AG20443 (cell line): ENCODE results near the gene GDPGP1.
"Not testable (repeated sequence)": the region's sequence is repeated elsewhere in the genome, so short reads cannot be mapped to it uniquely, and the experiment has no call there.

Experiments used
- DNase-seq: peaks from one replicate; pipeline ENCODE4 v3.0.0; 2012; ENCODE audit warnings: low spot score, mixed read lengths

GDPGP1 gene

DNA sequence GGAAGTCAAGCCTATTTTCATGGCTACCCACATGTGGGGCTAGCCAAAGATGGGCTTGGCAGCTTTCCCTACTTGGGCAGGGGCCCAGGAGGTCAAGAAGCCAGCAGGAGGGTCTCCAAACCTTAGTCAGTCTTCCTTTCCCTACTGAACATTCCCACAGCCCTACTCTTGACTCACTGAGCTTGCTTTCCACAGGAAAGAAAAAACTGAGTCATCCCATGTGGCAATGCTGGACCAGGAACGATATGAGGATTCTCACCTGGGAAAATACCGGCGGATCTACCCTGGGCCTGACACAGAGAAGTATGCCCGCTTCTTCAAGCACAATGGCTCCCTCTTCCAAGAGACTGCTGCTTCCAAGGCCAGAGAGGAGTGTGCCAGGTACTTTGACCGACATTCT lies 27.8 kb downstream of the GDPGP1 start:
- DNase-seq, result no peak

DNA sequence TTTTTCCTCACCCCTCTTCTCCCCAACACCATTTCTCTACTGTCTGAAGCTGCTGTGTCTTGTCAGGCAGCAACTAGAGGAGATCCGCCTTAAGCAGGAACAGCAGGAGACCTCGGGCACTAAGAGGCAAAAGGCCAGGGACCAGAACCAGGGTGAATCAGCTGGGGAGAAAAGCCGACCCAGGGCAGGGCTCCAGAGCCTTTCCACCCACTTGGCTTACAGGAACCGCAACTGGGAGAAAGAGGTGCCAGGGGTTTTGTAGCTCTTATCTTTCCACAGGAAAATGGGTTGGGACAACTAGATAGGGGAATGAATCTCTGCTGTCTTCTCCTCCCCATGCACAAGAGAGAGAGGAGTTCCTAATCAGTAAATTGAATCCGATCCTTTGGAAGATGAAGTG lies 28.4 kb downstream of the GDPGP1 start:
- no peak for DNase-seq

DNA sequence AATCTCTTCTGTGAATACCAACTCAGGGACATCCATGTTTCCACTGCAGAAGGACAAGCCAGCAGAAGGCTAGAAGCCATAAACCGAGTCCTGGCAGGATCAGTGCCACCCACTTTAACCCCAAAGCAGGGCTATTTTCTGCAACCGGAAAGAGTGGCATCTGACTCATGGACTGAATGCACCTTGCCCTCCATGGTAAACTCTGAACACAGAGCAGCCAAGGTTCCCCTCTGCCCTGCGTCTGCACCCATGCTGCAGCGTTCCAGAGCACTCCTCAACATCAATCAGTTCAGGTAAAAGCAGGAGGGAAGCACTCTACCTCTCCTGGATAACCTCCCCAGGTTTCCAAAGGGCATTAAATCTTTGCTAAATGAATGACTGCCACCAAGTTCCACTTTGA lies 30.7 kb downstream of the GDPGP1 start:
- no peak for DNase-seq

DNA sequence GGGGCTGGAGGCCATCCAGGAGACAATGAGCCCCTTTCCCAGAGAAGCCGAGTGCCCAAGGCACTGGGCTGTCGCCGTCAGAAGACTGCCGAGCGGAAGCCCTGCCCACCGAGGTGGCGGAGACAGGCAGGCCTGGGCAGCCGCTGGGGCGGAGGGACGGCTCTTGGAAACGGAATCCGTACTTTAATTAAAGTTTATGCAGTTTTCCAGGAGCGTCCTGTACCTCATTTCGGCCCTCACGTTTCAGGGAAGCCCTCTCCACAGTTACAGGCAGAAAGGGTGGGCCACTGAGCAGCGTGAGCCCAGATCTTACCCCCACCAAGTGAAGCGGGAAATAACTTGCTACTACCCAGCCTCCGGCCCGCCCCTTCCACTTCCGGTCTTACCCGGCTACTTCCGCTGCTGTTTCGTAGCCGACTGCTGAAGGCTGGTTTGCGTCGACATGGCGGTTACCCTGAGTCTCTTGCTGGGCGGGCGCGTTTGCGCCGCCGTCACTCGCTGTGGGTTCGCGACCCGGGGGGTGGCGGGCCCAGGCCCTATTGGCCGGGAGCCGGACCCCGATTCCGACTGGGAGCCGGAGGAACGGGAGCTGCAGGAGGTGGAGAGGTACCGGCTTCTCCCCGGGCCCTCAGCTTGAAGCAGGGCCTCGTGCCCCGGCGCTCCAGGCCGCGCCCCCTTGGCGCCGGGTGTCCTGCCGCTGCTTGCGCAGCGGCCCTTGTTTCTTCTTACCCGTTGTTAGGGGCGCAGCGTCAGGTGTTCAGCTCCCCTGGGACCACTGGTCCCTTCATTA lies 31.5 kb downstream of the GDPGP1 start, which contains the start of gene NGRN:
Gene NGRN (plus strand): TSS at position 402 of the 790 bp plus-strand sequence. CDS start 41 bp downstream, at position 443.
- peak; percentile 92 for DNase-seq

DNA sequence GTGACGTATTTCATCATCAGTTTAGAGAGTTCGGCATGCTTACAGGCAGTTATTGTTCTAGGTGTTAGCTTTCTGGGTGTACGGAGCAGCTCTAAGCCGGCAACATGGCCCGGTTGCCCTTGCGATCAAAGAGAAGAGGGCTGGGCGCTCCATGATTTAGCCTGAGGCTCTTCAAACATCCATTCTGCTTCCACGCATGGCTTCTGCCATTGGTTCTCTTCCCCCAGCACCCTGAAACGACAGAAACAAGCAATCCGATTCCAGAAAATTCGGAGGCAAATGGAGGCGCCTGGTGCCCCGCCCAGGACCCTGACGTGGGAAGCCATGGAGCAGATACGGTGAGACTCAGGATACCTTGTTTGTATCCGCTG lies 32.0 kb downstream of the GDPGP1 start:
- DNase-seq, result peak; percentile 47

DNA sequence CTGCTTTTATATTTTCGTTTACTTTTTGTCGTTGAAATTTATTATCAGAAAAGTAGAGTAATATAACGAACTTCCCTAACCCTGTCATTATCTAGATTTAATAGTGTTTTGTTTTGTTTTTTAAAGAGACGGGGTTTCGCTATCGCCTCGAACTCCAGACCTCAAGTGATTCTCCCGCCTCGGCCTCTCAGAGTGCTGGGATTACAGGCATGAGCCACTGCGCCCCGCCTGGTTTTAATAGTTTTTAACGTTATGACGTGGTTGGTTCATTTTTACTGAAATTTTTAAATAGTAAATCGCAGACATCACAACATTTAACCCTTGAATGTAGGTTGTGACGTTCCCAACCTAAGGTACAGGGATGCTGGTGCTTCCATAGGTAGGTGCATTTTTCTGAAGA lies 32.5 kb downstream of the GDPGP1 start:
- DNase-seq, result no peak

DNA sequence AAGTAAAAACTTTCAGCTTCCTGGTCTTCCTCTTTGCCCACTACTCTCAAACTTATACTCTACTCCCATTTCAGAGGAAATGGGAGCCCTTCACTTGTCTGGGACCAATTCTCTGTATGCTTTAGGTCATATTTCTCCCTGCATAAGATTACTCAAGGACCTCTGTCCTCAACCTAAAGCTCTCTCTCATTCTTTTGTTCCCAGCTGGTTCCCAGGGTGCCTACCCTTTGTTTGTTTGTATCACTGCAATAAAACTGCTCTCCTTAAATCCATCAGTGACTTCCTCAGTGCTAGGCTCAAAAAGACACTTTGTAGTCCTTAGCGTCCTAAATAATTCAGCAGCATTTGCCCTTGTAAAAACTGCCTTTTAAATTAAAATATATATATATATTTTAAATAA lies 34.4 kb downstream of the GDPGP1 start:
- no peak for DNase-seq

DNA sequence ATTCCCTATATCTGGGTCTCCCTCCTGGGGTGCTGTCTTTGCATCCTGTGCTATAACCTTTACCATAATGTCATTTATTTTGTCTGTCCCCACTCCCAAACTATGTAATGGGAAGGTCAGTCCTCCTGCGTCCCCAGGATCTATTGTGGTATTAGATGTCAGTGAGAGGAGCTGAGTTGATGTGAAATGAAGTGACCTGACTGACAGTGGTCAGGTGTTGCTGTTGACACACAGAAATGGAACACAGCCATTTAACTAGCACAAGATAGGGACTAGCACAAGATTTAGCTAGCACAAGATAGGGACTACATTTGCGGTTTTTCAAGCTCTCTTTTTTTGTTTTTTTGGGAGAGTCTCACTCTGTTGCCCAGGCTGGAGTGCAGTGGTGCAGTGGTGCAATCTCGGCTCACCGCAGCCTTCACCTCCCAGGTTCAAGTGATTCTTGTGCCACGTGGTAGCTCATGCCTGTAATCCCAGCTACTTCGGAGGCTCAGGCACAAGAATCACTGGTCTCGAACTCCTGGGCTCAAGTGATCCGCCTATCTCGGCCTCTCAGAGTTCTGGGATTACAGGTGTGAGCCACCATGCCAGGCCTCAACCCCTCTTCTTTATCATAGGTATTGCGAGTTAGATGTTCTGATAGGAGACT lies 36.6 kb downstream of the GDPGP1 start:
- no peak for DNase-seq

DNA sequence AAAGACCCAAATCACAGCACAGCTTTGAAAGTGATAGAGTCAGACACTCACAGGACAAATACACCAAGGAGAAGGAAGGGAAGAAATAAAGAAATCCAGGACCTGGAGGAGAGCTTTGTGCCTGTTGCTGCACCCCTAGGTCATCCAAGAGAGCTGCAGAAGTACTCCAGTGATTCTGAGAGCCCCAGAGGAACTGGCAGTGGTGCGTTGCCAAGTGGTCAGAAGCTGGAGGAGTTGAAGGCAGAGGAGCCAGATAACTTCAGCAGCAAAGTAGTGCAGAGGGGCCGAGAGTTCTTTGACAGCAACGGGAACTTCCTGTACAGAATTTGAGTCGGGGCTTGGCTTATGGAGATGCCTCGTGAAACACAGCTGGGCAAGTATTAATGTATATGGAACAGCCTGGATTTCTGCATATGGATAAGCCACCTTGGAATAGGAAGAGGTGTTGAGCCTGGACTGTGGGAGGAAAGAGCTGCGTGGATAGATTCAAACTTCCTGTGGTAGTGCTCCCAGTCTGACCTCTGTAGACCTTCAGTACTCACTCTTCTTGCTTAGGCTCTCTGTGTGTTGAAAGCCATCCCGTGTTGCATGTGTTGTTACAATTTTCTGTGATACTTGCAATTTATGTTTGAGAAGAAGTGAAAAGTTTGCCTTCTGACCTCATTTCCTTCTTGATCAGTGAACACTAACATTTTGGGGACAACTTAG lies 37.6 kb downstream of the GDPGP1 start:
- DNase-seq, result no peak

DNA sequence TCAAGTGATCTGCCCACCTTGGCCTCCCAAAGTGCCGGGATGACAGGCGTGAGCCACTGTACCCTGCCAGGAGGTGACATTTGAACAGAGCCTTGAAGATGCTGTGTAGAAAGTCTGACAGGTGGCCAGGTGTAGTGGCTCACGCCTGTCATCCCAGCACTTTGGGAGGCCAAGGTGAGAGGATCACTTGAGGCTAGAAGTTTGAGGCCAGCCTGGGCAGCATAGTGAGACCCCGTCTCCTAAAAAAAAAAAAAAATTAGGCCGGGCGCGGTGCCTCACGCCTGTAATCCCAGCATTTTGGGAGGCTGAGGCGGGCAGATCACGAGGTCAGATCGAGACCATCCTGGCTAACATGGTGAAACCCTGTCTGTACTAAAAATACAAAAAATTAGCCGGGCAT lies 44.5 kb downstream of the GDPGP1 start:
- not testable (repeated sequence) for DNase-seq

DNA sequence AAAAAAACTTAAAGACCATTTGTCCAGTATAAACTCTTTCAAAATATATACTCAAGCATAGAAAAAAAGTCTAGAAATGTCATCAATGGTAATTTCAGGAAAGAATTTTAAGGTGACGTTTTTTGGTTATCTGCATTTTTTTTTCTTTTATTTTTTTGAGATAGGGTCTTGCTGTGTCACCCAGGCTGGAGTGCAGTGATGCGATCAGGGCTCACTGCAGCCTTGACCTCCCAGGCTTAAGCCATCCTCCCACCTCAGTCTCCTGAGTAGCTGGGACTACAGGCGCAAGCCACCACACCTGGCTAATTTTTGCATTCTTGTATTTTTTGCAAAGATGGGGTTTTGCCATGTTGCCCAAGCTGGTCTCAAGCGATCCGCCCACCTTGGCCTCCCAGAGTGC lies 46.7 kb downstream of the GDPGP1 start:
- not testable (repeated sequence) for DNase-seq

DNA sequence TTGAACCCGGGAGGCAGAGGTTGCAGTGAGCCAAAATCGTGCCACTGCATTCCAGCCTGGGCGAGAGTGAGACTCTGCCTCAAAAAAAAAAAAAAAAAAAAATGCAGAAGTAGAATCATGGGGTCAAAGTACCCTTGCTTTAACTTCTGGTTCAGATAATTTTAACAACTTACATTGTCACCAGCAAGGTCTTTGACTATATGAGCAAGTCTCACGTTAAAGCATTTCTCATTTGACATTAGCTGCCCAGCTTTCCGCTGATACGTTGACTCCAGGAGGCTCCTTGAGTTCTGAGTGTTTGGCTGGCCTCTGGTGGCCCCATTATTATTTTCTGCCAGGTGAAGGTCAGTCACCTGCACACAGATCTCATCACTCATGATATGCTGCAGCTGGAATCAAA lies 47.6 kb downstream of the GDPGP1 start:
- DNase-seq, result not testable (repeated sequence)

DNA sequence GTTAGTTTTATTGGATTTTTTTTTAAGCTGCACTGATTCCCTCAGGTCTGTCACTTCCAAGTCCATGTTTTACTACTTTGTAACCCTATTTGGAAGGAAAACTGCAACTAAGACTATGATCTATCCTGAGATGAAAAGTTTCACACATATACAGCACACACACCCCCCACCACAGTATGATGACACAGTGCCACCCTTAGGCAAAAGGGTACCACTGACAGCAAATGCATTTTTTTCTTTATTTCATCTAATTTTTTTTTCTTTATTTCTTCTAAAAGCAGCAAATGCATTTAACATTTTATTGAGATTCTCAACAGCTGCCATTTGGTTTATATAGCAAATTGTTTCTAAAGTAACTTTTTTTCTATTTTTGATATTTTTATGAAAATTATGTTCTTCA lies 52.7 kb downstream of the GDPGP1 start:
- DNase-seq, result peak; percentile 18

DNA sequence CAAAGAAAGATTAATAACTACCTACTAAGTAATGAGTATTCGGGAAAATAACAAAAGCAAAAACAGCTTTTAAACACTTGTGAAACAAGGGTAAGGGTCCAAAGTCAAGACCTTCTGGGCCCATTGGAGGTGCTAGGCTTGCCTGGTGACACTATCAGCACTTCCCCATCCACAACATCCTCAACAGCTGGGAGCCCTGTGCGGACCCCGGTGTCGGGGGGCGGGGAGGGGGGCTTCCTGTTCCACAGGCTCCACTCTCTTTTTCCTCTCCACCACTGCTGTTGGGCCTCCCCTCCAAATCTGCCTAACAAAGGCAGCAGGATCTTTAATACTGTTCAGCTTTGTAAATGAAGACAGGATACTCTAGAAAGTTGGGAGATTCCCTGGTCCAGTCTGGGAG lies 53.1 kb downstream of the GDPGP1 start:
- DNase-seq, result no peak

DNA sequence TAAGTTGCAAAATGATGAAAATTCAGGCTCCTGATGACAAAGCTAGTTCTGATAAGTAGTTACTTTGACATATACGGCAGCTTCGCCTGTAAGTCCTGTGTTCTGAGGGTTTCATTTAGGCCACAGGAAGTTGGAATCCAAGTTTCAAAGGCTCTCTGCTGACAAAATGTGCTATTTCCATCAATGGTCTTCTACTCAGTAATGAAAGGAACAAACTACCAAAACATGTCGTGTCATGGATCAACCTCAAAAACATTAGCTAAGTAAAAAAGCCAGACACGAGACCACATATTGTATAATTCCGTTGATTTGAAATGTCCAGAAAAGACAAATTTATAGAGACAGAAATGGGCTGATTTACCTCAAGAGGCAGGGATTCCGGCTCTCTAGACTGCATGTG lies 53.9 kb downstream of the GDPGP1 start:
- DNase-seq, result no peak

DNA sequence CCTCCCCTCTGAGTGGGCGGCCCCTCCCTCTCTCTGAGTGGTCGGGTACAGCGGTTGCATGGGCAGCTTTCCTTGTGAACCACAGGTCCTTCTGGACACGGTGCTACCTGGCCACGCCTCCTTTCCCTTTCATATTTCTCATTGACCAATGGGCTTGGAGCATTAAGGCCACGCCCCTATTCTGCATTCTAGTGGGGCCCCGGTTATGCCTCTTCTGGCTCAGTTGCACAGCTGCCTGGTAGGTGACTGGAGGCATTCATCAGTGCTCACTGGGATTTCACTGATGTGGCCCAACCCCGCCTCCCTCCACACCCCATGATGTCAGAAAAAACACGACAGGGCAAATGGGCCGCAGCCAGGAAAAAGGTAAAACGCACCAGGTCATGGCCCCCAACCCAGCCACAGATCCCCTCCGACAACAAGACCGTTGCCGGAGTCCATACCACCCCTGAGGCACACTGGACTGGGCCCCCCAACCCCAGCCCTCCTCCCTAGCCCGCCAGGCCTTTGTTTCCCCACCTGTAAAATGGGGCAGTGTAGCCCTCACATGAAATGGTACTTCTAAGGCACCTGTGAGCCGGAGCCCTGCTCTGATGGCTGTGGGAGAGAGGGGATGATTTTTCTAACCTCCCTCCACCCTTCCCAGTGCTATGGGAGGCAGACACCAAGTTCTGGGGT lies 57.8 kb downstream of the GDPGP1 start:
- peak; percentile 18 for DNase-seq

DNA sequence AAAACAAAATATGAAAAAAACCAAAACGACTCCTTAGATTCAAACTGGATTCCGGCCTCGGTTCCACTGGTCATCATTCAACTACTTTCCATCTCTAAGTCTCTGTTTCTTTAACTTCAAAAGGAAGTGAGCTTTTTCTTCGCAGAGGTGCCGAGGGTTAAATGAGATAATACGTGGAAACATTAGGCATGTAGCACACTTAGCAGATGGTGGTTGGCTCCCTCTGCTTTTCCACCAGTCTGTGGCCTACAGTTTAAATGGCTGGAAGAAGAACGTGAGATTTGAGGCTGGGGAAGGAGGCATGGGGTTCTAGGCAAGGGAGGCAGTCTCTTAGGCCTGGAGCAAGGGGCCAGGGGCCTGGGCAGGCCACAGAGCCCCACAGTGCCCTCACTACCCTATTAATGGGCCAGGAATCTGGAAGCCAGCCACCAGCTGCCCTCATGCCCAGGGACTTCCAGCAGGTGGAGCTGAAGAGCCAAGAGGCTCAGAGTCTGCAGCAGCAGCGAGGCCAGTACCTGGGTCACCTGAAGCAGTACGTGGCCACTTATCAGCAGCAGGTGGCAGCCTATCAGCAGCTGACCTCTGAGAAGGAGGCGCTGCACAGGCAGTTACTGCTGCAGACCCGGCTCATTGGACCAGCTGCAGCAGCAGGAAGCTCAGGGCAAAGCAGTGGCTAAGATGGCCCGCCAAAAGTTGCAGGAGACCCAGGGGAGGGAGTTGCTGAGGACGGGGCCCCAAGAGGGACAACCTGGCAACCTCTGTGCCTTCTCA lies 59.2 kb downstream of the GDPGP1 start:
- peak; percentile 51 for DNase-seq

DNA sequence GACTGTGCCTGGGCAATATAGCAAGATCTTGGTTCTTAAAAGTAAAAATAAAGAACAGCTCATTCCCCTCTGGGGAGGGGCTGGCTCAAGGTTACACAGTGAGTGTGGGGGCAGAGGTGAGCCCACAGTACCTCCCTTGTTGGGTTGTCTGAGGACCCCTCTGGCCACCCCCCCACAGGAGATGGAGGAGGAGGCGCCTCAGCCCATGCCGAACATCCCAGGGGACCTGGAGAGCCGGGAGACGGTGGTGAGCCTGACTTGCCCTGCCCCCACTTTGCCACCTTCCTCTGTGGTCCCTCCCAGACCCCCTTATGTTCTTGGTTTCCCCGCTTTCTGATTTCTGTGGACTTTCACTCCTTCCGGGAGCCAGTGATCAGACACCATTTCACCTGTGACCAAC lies 60.1 kb downstream of the GDPGP1 start:
- no peak for DNase-seq

DNA sequence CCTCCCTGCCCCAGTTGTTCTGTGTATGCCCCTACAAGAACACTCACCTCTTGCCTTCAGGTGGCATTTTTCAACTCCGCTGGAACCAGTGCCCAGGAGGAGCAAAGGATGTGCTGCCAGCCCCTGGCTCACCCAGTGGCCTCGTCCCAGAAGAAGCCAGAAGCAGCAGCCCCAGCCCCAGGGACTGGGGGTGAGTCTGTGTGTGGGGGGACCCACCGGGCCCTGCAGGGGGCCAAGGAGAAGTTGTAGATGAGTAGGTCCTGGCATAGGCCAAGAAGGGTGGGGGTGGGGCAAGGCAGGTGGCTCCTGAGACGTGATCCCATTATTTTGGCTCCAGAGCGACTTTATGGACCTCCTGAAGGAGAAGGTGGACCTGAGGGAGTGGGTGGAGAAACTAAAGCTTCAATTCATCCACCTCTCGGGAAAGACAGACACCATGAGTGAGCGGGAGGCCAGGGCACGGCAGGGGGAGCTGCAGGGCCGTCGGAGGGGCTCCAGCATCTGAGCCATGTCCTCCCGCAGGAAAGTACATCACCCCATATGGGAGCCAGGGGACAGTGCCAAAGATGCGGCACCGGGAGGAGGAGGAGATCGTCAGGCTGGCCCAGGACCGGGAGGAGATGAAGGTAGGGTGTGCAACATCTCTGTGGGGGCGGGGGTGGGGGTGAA lies 60.7 kb downstream of the GDPGP1 start:
- DNase-seq, result no peak

DNA sequence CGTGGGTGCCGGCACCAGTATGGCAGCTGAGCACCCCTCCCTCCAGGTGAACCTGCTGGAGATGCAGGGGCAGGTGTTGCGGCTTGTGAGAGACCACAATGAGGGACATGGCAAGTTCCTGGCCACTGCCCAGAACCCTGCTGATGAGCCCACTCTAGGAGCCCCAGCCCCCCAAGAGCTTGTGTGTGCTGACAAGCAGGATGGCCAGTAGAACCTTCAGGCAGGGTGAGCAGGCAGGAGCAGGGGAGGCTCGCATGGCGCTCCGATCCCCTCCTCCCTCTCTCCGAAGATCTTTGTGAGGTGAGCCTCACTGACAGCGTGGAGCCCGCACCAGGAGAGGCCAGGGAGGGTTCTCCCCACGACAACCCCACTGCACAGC lies 61.2 kb downstream of the GDPGP1 start:
- DNase-seq, result no peak
